Neural progenitor cell (in vitro differentiated cells): ENCODE measurements around the gene GINS2.

Source experiments
- EZH2 ChIP-seq: fragments of 200-600 bp; sonication (generic); IDR thresholded peaks from 2 replicates; pipeline ENCODE4 v1.6.1; 2017; ENCODE audit warnings: antibody characterized with exemption, mild to moderate bottlenecking, moderate library complexity
- EZH2phosphoT487 ChIP-seq: fragments of 200-600 bp; sonication (generic); IDR thresholded peaks from 2 replicates; pipeline ENCODE4 v1.6.1; 2017; ENCODE audit warnings: antibody characterized with exemption
- TF ChIP-seq, protein P1 (sequence below): fragments of 200-600 bp; sonication (generic); IDR thresholded peaks from 2 replicates; pipeline ENCODE4 v1.5.1; 2017; ENCODE audit warnings: antibody characterized with exemption, mild to moderate bottlenecking

DNA sequence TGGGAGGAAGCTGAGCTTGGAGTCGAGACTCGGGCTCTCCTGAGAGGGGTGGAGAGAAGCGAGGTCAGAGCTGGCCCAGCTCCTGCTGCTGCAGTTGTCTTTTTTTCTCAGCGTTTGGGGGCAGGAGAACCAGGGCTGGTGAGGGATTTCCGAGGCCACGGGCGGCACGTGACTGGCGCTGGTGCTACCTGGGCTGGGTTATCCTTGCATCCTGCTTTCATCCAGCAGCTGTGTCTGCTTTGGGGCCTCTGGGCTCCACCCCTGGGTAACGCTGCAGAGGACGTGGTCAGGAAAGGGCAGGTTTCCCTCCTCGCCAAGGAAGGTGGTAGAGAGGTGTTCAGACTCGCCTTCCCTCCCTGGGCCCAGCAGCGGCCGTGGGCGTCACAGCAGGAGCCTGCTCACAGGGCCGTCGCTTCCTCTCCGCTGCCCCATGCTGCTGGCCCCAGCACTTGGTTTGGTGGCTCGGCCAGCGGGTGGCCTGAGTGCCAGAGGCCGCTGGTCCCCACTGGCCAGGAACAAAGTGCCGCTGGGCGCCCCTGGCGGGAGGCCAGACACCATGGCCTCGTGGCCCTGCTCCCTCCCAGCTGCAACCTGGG lies 53.1 kb downstream of the GINS2 start:
- TF ChIP-seq, protein P1, sequence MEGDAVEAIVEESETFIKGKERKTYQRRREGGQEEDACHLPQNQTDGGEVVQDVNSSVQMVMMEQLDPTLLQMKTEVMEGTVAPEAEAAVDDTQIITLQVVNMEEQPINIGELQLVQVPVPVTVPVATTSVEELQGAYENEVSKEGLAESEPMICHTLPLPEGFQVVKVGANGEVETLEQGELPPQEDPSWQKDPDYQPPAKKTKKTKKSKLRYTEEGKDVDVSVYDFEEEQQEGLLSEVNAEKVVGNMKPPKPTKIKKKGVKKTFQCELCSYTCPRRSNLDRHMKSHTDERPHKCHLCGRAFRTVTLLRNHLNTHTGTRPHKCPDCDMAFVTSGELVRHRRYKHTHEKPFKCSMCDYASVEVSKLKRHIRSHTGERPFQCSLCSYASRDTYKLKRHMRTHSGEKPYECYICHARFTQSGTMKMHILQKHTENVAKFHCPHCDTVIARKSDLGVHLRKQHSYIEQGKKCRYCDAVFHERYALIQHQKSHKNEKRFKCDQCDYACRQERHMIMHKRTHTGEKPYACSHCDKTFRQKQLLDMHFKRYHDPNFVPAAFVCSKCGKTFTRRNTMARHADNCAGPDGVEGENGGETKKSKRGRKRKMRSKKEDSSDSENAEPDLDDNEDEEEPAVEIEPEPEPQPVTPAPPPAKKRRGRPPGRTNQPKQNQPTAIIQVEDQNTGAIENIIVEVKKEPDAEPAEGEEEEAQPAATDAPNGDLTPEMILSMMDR, result no peak
- TF ChIP-seq EZH2, result no peak
- no peak for TF ChIP-seq EZH2phosphoT487
